GM21786 (cell line): ENCODE measurements around the gene RXFP4.
A peak's percentile ranks its signal among the peaks of the same experiment; 100 is the strongest.
"Not testable (repeated sequence)": the region's sequence is repeated elsewhere in the genome, so short reads cannot be mapped to it uniquely, and the experiment has no call there.

Source experiments
- ATAC-seq: cut with Tn5 transposase; IDR thresholded peaks from one replicate; pipeline ENCODE4 v1.9.1; 2021; ENCODE audit not compliant: unreplicated experiment

Gene RXFP4

GRCh38 chr1:155976913-155977689 lies 35.7 kb downstream of the RXFP4 start:
- no peak for ATAC-seq

- ATAC-seq, result no peak
Measured at GRCh38 chr1:155977690-155978324, 36.4 kb downstream of the RXFP4 start.

GRCh38 chr1:155978325-155978972 lies 37.0 kb downstream of the RXFP4 start, which contains the start of gene ARHGEF2:
Gene ARHGEF2 (minus strand): TSS chr1:155978547. CDS start chr1:155978427, 120 bp downstream.
- peak; percentile 48 for ATAC-seq

GRCh38 chr1:155978973-155979429 lies 37.6 kb downstream of the RXFP4 start:
- no peak for ATAC-seq

GRCh38 chr1:155979597-155980343 lies 38.3 kb downstream of the RXFP4 start:
- no peak for ATAC-seq

- no peak for ATAC-seq
Measured at GRCh38 chr1:155981266-155982088, 40.0 kb downstream of the RXFP4 start.

GRCh38 chr1:155982106-155982505 lies 40.7 kb downstream of the RXFP4 start:
- ATAC-seq, result no peak

GRCh38 chr1:155983191-155984024 lies 42.0 kb downstream of the RXFP4 start:
- ATAC-seq, result no peak

- ATAC-seq, result no peak
Measured at GRCh38 chr1:155984341-155984740, 42.9 kb downstream of the RXFP4 start.

GRCh38 chr1:155984903-155985645 lies 43.6 kb downstream of the RXFP4 start:
- not testable (repeated sequence) for ATAC-seq

- ATAC-seq, result peak; percentile 53
Measured at GRCh38 chr1:155989242-155990004, 48.0 kb downstream of the RXFP4 start.

- ATAC-seq, result no peak
Measured at GRCh38 chr1:155990005-155990739, 48.7 kb downstream of the RXFP4 start.
